Measurements from ENCODE around the gene KDM3A.

Gene KDM3A

GRCh38 chr2:86440631-86441391, at the start of gene KDM3A:
KDM3A (plus strand) TSS chr2:86441371; CDS start chr2:86442048, 677 bp downstream.
- peak; percentile 99 for DNase-seq

DNA sequence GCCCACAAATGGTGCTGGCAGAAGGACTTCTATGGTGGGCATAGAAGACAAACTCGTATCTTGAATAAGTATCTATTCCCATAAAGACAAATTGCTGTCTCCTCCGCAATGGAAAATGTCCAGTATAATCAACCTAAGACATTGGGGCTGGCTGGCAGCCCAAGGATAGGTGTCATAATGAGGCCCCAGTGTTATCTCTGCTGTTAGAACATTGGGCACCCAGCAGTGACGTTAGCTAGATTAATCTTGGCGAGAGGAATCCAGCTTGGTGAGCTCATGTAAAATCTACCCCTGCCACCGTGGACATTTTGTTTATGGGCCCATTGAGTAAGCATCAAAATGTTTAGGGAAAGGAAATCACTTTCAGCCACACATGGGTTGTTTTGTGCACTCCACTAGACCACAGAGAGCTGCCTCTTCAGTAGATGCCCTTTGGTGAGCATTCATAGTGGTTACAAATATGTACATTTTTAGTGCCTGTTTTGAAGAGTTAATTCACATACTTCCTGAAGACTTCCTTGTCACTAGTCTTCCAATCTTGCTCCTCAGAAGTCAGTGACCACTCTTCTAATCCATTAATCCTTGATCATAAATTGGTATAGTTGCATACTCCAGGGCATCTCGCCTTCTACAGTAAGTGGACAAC, 48.2 kb upstream of the KDM3A start:
- no peak for DNase-seq

GRCh38 chr2:86393521-86394491, 47.4 kb upstream of the KDM3A start:
- no peak for DNase-seq

- no peak for DNase-seq
Measured at GRCh38 chr2:86396291-86396785, 44.8 kb upstream of the KDM3A start.

- no peak for DNase-seq
Measured at GRCh38 chr2:86397986-86398385, 43.2 kb upstream of the KDM3A start.

GRCh38 chr2:86398500-86399474, 42.4 kb upstream of the KDM3A start:
- no peak for DNase-seq

- no peak for DNase-seq
Measured at GRCh38 chr2:86400321-86400720, 40.9 kb upstream of the KDM3A start.

DNA sequence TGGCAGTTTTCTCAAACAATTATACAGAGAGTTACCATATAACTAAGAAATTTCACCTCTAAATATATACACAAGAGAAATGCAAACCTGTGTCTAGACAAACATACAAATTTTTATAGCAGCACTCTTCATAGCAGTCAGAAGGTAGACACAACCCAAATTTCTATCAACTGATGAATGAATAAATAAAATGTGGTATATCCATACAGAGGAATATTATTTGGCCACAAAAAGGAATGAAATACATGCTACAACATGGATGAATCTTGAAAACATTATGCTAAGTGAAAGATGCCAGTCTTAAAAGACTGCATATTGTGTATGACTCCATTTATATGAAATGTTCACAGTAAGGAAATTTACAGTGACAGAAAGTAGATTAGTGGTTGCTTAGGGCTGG, 30.6 kb upstream of the KDM3A start:
- no peak for DNase-seq

DNA sequence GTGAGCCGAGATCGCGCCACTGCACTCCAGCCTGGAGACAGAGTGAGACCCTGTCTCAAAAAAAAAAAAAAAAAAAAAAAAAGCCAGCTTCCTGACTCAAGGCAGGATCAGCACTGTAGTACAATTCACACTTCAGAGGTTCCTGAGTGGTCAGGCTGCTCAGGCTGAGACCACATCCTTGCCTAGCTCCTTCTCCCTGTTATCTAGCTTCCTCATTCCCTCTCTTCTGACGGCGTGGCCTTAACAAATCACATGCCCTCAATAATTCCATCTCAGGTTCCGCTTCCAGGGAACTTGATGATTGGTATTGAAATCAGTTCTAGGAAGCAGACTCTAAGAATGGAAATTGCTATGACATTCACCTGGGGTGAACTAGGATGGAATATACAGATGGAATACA, 29.8 kb upstream of the KDM3A start:
- DNase-seq, result no peak

GRCh38 chr2:86412007-86412406, 29.2 kb upstream of the KDM3A start:
- no peak for DNase-seq

- no peak for DNase-seq
Measured at GRCh38 chr2:86413296-86414094, 27.7 kb upstream of the KDM3A start.

DNA sequence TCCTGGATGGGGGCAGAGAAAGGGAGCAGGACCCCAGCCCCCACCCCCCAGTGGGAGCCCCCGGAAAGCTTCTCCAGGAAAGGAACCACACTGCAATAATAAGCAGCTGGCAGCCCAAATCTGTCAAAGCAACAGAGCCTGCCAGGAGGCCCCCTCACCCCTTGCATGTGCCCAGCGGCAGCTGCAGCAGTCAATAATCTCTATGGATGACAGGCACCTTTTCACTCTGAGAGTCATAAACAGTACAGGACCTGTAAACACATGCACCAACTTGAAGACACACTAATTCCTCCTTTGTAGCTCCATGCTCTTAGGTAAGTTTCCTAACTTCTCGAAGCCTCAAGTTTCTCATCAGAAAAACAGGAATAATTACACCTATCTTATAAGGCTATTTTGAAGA, 26.2 kb upstream of the KDM3A start:
- no peak for DNase-seq

GRCh38 chr2:86416146-86416545, 25.0 kb upstream of the KDM3A start:
- DNase-seq, result no peak

- no peak for DNase-seq
Measured at GRCh38 chr2:86417961-86418360, 23.2 kb upstream of the KDM3A start.

DNA sequence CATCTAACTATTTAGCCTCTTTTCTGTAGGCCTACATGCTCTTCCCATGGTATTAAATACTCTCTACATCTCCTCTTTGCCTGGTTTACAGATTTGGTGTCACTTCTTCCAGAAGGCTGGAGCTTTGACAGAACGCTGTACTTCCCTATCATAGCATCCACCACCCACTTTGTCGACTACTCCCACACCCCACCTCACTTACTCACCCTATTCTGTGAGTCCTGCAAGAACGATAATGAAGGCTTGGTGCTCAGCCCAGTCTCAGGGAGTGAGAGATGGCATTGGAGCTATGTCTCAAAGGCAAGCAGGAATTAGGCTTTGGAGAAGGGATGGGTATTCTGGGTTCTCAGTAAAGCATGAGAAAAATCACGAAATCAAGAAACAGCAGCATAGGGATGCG, 20.3 kb upstream of the KDM3A start:
- no peak for DNase-seq

GRCh38 chr2:86426271-86426670, 14.9 kb upstream of the KDM3A start:
- no peak for DNase-seq

GRCh38 chr2:86429335-86429734, 11.8 kb upstream of the KDM3A start:
- no peak for DNase-seq

DNA sequence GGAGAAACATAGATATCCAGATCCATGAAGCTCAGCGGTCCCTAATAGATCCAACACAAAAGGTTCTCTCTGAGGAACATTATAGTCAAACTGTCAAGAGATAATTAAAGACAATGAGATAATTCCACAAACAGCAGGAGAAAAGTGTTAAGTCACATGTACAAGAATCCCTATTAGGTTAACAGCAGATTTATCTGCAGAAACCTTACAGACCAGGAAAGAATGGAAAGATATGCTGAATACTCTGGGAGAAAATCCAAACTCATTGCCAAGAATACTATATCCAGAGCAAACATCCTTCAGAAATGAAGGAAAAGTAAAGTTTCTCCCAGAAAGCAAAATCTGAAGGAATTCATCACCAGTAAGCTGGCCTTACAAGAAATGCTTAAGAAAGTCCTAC, 10.8 kb upstream of the KDM3A start:
- no peak for DNase-seq

DNA sequence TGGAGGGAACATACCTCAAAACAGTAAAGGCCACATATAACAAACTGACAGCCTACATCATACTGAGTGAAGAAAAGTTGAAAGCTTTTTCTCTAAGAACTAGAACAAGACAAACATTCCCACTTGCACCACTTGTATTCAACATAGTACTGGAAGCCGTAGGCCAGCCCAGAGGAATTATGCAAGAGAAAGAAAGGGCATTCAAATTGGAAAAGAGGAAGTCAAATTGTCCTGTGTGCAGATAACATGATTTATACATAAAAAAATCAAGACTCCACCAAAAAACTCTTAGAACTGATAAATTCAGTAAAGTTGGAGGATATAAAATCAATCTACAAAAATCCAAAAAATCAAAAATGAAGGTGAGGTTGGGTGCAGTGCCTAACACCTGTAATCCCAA, 8.0 kb upstream of the KDM3A start:
- DNase-seq, result no peak

DNA sequence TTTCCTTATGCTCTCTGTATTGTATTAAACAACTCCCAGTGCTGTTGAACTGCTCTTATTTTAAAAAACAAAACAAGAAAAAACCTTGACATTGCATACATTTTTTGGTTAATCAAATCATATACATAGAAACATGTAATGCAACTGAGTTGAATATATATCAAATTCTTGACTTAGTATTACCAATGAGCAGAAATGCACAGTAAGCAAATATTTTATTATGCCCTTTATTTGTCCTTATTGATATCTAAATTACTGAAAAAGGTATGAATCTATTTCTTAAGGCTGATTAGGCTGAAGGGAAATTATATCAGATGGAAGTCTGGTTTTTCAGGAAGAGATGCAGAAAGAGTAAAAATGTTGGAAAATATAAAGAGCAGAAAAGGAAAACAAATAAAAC, 6.9 kb upstream of the KDM3A start:
- no peak for DNase-seq

GRCh38 chr2:86435531-86435930, 5.6 kb upstream of the KDM3A start:
- DNase-seq, result no peak
